ENCODE measurements around the gene LILRA1. TPM values are rescaled to one million over a fixed set of nuclear protein-coding genes. Genes with fewer than 3 reads are reported as not detected.
"Not testable (repeated sequence)": the region's sequence is repeated elsewhere in the genome, so short reads cannot be mapped to it uniquely, and the experiment has no call there.

Gene LILRA1
- total RNA-seq, 1 donor from 2014 or later, result 7.6 TPM

DNA sequence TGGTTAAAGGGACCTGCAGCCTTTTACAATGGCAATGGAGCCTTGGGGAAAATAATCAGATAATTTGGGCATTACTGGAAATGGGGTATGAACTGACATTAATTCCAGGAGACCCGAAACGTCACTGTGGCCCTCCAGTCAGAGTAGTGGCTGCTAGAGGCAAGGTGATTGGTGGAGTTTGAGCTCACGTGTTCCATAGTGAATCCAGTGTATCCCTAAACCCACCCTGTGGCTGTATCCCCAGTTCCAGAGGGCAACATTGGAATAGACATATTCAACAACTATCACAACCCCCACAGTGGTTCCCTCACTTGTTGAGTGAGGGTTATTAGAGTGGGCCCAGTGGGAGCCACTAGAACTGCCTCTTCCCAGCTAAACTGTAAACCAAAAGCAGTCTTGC lies 23.1 kb upstream of the LILRA1 start:
- TF ChIP-seq CTCF (IDR thresholded peaks at IDR 0.05), result no peak
- ATAC-seq, result no peak
- intact Hi-C loops (cut with DNase I), result no loop called here

DNA sequence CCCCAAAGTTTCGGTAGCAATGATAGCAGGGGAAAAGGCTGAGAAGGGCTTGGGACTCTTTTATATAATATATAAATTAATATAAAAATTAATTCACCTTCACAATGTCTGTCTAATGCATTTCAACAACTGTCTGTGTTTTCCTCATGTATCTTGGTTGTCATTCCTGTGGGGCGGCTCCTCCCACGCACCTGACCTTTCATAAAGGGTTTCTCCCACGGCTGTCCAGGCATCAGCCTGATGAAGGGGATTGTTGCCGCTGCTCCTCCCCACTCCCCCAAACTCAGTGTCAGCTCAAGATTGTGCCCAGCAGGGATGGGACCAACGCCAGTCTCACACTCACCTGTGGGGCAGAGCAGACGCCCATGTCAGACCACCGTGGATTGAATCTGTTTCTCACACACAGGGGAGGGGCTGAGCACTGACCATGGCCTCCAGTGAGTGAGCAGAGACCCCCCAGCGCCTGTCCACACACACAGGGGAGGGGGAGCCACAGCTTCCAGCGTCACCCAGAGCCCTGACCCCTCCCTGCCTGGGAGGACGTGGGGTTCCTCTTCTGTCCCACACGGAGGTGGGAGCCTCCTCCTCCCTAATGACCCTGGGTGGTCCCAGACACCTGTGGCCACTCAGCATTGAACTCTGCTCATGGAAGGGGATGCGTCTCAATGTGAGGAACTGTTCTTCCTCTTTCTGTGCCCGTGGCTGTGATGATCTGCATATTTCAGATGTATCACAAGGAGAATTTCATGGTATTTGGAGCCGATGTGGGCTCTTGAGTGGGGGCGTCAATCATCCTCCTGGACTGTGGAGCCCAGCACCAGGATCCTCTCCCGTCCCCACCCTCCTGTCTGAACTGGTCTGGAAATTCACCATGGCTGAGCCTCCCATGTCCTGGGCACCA lies 21.5 kb upstream of the LILRA1 start:
- H3K9me3 ChIP-seq; H3K4me3 ChIP-seq; H3K27me3 ChIP-seq (ENCODE audit: low read depth); intact Hi-C loops (cut with DNase I); H3K4me1 ChIP-seq; H3K36me3 ChIP-seq: not testable (repeated sequence)
- DNase-seq, result peak; percentile 45
- peak overlapping the region; percentile 55 for H3K27ac ChIP-seq
- ATAC-seq, result peak; percentile 47 to 52

More for the DNA sequence above, 23.1 kb upstream of the LILRA1 start:
- Histone ChIP-seq H3K4me1 (no peaks in the 10 kb centered on the region), H3K9me3 (no peaks in the 10 kb centered on the region), H3K36me3 (no peaks in the 10 kb centered on the region), H3K27me3 (ENCODE audit: low read depth) (peaks cover 13% of the 10 kb centered on the region), H3K27ac (no peak overlapping the region), H3K4me3 (no peak overlapping the region)
- DNase-seq, result no peak

- Histone ChIP-seq H3K4me3 (peak overlapping the region; percentile 28), H3K4me1 (no peaks in the 10 kb centered on the region), H3K9me3 (no peaks in the 10 kb centered on the region), H3K27ac (peak overlapping the region; percentile 55), H3K36me3 (no peaks in the 10 kb centered on the region), H3K27me3 (ENCODE audit: low read depth) (peaks cover 7% of the 10 kb centered on the region)
- DNase-seq (peak; percentile 76), ATAC-seq (peak; percentile 79 to 83)
- intact Hi-C loops (cut with DNase I), result no loop called here
- TF ChIP-seq CTCF (IDR thresholded peaks at IDR 0.05), result no peak
Observed at GRCh38 chr19:54572696-54573311, 20.6 kb upstream of the LILRA1 start.

- TF ChIP-seq CTCF (IDR thresholded peaks at IDR 0.05), result no peak
- Histone ChIP-seq H3K27ac (peak within 1 kb of the TSS; percentile 55), H3K4me3 (peak within 1 kb of the TSS; percentile 28), H3K36me3 (no peaks in the 10 kb centered on the region), H3K27me3 (ENCODE audit: low read depth) (peaks cover 7% of the 10 kb centered on the region), H3K9me3 (no peaks in the 10 kb centered on the region), H3K4me1 (no peaks in the 10 kb centered on the region)
- ATAC-seq, result peak; percentile 68 to 77
- peak; percentile 64 for DNase-seq
- intact Hi-C loops (cut with DNase I), result no loop called here
Observed at GRCh38 chr19:54573330-54573872, 20.0 kb upstream of the LILRA1 start, which contains the start of gene LILRA2. Gene LILRA2 (plus strand): TSS chr19:54573790. CDS start chr19:54573879, 89 bp downstream.

GRCh38 chr19:54574051-54574450 lies 19.4 kb upstream of the LILRA1 start:
- Histone ChIP-seq H3K4me3 (peak overlapping the region; percentile 28), H3K27me3 (ENCODE audit: low read depth) (peaks cover 7% of the 10 kb centered on the region), H3K36me3 (no peaks in the 10 kb centered on the region), H3K4me1 (no peaks in the 10 kb centered on the region), H3K27ac (peak overlapping the region; percentile 55), H3K9me3 (no peaks in the 10 kb centered on the region)
- ATAC-seq (no peak), DNase-seq (no peak)
- no peak for TF ChIP-seq CTCF (IDR thresholded peaks at IDR 0.05)
- intact Hi-C loops (cut with DNase I), result no loop called here
